SW 1271 (cell line): ENCODE measurements around the gene ZKSCAN5.
"Not testable (repeated sequence)": the region's sequence is repeated elsewhere in the genome, so short reads cannot be mapped to it uniquely, and the experiment has no call there.

Source experiments
- DNase-seq, 2 experiments: peaks; one replicate each; lab custom pipeline; 2025; lab: John Stamatoyannopoulos, UW

The ZKSCAN5 gene

DNA sequence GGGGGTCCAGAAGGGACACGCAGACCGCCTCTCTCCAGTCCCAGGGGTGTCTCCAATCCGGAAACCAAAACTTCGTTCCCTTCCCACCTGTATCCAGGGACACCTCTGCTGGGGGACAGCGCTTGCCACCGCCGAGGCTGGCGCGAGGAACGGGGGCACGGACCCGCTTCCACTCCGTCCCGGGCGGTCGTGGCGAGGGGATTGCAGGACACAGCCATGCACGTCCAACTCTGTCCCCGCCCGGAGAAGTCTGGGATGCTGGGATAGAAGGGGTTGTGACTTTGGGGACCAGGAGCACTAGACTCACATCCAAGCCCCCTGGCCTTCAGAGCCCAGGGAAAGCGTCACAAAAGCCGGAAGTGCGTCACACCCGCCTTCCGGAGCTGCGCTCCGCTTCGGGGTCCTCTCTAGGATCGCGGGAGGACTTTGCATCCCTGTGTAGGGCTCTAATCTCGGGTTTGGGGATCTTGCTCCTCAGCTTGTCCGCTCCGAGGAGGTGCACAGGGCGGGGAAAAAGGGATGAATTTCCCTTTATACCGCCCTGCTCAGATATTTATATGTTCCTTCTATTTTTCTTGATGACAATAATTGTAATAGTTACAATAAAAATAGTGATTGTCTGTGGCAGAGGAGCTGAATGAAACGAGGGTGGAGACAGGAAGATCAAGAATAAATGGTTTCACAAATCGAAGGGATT is 47.5 kb downstream of the ZKSCAN5 start, which contains the start of gene FAM200A:
Gene FAM200A (minus strand): TSS at position 348 of the 697 bp plus-strand sequence. CDS start 3,707 bp downstream, outside the sequence.
- peak; percentile 77 to 85 for DNase-seq

GRCh38 chr7:99553039-99553438 is 48.6 kb downstream of the ZKSCAN5 start:
- DNase-seq = no peak

- DNase-seq = no peak
These were observed 50.5 kb downstream of the ZKSCAN5 start for GRCh38 chr7:99554939-99555338.

GRCh38 chr7:99557196-99557607 is 52.7 kb downstream of the ZKSCAN5 start:
- DNase-seq = no peak

- DNase-seq = peak in 1 of 2 experiments; percentile 44
These were observed 53.5 kb downstream of the ZKSCAN5 start for GRCh38 chr7:99557940-99558305.

GRCh38 chr7:99558306-99559174 is 54.1 kb downstream of the ZKSCAN5 start, which contains the start of gene ZNF655:
Gene ZNF655, plus strand, starts transcription at chr7:99558642. Its CDS starts 1,918 bp downstream, at chr7:99560560.
- peak; percentile 85 to 86 for DNase-seq

GRCh38 chr7:99559175-99559915 is 54.9 kb downstream of the ZKSCAN5 start:
- DNase-seq = no peak

DNA sequence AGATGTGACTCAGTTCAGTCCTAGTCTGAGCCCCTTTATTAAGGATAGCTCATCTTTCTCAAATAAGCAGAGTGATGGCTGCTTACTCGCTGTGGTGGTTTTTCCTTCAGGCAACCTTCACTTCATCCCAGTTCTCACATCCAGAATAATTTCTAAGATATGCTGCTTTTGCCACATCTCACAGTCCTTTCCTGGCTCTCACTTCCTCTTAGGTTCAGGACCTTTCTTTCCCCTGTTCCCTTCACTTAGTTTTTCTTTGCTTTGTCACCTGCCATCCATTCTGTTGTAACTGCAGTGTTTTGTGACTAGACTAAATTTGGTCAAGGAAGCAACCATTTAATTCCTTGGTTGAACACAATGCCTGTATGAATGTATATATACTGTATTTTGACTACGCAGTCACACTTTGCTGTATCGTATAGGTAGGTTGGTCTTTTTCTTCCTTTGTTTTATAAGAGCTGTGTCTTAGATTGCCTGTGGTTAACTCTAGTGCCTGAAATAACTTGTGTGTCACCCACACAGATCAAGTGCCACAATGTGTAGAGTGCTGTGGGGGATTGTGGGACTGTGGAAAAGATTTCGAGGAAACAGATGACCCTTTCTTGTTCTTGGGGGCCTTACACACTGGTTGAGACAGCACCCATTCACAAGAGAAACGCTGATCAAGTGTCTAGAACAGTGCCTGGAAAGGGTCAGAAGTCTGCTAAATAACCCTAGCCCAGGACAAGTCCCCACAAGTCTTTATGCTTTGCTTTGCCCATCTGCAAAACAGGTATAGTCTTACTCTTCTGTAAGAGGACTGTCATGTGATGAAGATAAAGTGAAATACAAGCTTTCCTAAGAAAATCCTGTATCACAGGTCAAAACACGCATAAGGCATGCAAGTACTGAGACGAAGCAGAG is 56.6 kb downstream of the ZKSCAN5 start:
- DNase-seq = peak in 1 of 2 experiments; percentile 20

DNA sequence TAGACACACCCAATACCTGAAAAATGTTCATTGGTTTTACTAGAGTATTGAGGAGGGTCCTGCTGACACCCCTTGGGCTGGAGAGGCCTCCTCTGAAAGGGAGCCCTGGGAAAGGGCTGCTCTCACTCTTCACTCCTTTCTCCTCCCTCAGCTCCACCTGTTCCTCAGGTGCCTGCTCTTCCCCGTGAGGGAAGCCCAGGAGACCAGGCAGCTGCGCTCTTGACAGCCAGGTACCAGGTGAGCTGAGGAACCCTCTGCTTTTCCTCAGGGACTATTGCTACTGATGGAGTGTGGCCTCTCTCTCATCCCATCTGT is 57.2 kb downstream of the ZKSCAN5 start:
- no peak for DNase-seq

- no peak for DNase-seq
These were observed 57.8 kb downstream of the ZKSCAN5 start for GRCh38 chr7:99562114-99562784.

GRCh38 chr7:99562832-99563231 is 58.4 kb downstream of the ZKSCAN5 start:
- DNase-seq = peak; percentile 93 to 97

DNA sequence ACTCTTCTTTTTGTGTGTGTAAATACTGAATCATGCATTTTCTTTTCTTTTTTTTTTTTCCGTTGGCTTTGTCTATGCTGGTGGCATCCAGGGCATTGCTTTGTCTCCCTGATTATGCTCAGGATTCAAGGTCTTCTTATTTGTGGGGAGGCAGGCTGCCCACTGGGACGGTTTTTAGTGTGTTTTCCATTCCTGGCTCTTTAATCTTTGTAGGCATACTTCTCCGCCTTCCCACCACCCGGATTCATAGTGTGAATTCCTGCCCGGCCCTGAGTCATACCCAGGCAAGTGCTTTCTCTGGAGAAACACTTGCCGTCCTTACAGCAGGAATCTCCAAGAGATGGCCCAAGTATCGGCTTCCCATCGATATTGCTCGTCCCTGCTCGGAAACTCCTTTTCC is 59.2 kb downstream of the ZKSCAN5 start:
- peak; percentile 29 to 60 for DNase-seq

DNA sequence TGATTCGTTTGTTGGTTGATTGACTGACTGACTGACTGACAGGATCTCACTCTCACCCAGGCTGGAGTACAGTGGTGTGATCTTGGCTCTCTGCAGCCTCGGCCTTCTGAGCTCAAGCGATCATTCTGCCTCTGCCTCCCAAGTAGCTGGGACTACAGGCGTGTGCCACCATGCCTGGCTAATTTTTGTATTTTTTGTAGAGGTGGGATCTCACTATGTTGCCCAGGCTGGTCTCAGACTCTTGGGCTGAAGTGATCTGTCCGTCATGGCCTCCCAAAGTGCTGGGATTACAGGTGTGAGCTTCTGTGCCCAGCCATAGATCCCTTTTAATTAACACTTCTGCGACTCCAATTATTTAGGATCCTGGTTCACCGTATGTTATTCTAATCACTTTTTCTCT is 64.3 kb downstream of the ZKSCAN5 start:
- not testable (repeated sequence) for DNase-seq

- no peak for DNase-seq
These were observed 67.3 kb downstream of the ZKSCAN5 start for GRCh38 chr7:99571768-99572167.

GRCh38 chr7:99573257-99573656 is 68.8 kb downstream of the ZKSCAN5 start:
- no peak for DNase-seq

DNA sequence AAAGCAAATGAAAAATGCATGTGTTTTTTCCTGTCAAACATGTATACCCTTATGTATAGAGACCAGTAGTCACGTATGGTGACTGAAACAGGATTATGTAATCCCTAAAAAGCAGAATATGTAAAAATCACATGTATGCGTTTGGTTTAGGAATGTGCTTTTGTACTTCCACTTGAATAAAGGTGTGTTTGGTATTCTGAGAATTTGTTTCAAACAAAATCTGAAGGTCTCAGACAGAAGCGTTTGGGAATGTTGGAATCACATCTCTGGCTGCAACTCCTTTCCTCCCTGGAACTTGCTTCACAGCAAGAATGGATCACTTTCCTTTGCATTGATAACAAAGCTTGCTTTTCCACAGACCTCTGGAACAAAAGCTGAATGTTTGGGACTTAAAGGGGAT is 71.8 kb downstream of the ZKSCAN5 start:
- no peak for DNase-seq

DNA sequence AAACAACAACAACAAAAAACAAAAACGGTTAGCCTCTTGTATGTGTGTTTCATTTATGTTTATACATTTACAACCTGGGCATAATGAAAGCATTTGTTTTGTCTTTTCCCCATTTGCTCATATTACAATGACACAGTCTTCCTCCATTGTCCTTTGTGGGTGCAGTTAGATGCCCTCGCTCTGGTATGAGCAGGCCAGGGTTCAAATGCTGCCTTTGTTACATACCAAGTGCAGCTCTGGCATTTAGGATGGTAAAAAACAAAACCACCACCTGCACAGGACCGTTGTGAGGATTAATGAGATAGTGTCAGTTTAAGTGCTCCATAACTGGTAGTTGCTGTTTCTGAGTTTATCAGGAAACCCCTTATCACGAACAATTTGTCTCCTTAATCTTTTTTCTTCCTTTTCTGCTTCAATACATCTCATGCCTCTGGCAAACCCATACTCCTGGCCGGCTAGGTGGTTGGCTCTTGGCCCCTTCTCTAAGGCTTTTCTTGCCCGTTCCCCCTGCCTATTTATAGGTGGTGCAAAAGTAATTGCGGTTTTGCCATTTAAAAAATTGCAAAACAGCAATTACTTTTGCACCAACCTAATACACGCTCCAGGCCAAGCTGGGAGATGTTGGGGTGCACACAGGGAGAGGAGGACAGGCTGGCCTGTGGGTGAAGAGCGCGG is 75.0 kb downstream of the ZKSCAN5 start:
- DNase-seq = no peak

DNA sequence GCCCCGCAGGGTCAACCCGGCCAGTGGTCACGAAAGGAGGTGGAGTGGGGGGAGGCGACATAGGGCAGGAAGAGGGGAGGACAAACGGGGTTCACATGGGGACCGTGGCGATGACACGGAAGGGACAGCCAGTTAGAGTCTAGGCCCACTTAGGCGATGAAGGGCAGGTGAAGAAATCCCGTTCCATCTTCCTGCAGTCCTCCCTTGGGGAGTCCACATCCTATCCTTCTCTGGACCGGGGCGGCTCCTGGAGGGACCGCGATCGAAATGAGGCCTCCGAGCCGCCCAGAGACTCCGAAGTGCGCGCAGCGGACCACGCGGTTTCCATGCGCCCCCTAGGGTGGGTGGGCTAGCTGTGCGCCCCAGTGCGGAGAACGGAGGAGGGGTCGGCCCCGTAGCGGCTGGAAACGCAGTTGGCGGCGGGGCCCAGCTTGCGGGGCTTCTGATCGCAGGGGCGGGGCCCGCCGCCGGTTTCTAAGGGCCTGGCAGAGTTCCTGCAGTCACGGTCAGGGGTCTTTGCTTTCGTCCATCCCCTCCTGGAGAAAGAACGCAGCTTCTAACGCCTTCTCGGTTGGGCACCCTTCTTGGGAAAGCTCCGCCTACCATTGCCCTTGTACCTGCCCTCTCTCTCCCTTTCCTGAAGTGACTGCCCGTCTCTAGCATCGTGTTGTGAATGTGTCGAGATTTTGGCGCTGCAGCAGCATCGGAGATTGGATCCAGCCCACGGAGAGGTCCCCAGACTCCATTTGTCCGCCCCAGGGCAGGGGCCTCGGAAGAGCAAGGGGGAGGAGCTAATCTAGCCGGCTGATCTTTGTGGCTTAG is 75.7 kb downstream of the ZKSCAN5 start:
- no peak for DNase-seq

DNA sequence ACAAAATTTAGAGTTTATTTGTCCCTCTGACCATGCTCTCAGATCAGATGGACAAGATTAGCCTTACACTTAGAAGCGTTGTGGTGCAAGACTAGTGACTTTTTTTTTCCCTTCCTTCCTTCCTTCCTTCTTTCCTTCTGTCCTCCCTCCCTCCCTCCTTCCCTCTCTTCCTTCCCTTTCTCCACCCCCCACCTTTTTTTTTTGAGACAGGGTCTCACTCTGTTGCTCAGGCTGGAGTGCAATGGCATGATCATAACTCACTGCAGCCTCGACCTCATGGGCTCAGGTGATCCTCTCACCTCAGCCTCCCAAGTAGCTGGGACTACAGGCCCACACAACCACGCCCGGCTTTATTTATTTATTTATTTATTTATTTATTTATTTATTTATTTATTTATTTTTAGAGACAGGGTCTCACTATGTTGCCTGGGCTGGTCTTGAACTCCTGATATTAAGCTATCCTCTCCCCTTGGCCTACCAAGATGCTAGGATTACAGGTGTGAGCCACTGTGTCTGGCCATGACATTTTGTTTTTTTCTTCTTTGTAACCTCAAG is 76.4 kb downstream of the ZKSCAN5 start:
- not testable (repeated sequence) for DNase-seq
